Left lung (tissue), 10 donors: ENCODE measurements around the gene KIF3A. TPM values are rescaled to one million over a fixed set of nuclear protein-coding genes. Genes with fewer than 3 reads are reported as not detected.

Experiments used
- ATAC-seq: fragments of 200-7000 bp; cut with Tn5 transposase; one replicate; pipeline ENCODE4 v1.9.1; 2020; ENCODE audit warnings: moderate library complexity
- DNase-seq, 4 donors: peaks; one replicate each; pipeline ENCODE4 v3.0.0-alpha.2; 2013 to 2020
- H3K27ac ChIP-seq, 2 donors: fragments of 200-600 bp; sonication (generic) in 1 of 2; one replicate each; pipeline versions ENCODE4 v1.5.0 to v1.8.0; 2020 to 2021
- H3K27me3 ChIP-seq, 2 donors: fragments of 200-600 bp; sonication (generic) in 1 of 2; one replicate each; pipeline versions ENCODE4 v1.5.0 to v1.8.0; 2020 to 2021
- H3K36me3 ChIP-seq, 2 donors: fragments of 200-600 bp; sonication (generic) in 1 of 2; one replicate each; pipeline versions ENCODE4 v1.5.0 to v1.8.0; 2020 to 2021
- H3K4me1 ChIP-seq, 2 donors: fragments of 200-600 bp; one replicate each; pipeline ENCODE4 v1.8.0; 2021
- H3K4me3 ChIP-seq, 2 donors: fragments of 200-600 bp; sonication (generic) in 1 of 2; one replicate each; pipeline versions ENCODE4 v1.5.0 to v1.8.0; 2020 to 2021; ENCODE audit warnings: mild to moderate bottlenecking in 1 of 2
- H3K9me3 ChIP-seq, 2 donors: fragments of 200-600 bp; sonication (generic) in 1 of 2; one replicate each; pipeline versions ENCODE4 v1.5.0 to v1.8.0; 2020 to 2021
- intact Hi-C, 2 donors: fragments of 100-400 bp; cut with DNase I; formaldehyde crosslinking; loops; one replicate each; pipeline versions ENCODE4 v1.11.2 to v1.14.2; 2022
- polyA plus RNA-seq, 6 donors: library from polyadenylated mRNA; unstranded; fragments of 120-200 nt; gene quantifications; one replicate each; pipeline ENCODE4 v1.2.1, GENCODE V29; 2013; ENCODE audit not compliant: insufficient read length in 6 of 6
- total RNA-seq, 2 donors: library from RNA; stranded (reverse); fragmentation: NEBNext Ultra II Directional; extraction: Animal tissue kit (Norgen Biotek cat#: 25700); gene quantifications; one replicate each; pipeline ENCODE4 v1.2.1, GENCODE V29; 2021
- TF ChIP-seq, protein P1 (sequence below), 2 donors: fragments of 200-600 bp; sonication (generic) in 1 of 2; IDR thresholded peaks; one replicate each; pipeline versions ENCODE4 v1.5.0 to v1.8.0; 2021; ENCODE audit warnings: antibody characterized with exemption in 2 of 2
- donor health status: DM: no; HTN: yes; CAD: no.
- donor health status: DM: no; HTN: no; CAD: no.

Gene KIF3A
- total and polyA plus RNA-seq, 8 donors, result 8.9 to 30.4 (median 25.5) TPM

DNA sequence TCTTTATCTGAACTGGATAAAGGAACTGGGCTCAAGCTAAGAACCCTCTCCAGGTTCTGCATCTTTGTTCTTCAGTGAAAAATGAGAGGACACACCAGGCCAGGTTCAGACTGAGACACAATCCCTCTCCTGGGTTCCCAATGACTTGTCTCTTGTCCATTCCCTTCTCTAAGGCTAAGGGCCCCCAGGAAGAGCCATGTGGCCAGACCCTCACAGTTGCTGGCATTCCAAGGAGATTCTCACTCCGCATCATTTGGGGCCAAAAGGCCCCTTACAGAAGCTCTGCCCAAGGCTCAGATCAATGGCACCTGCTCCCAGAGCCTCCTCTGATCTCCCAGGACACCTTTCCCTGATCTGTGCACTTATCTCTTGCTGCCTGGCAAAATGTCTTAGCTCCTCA, 58.6 kb downstream of the KIF3A start:
- H3K9me3 ChIP-seq, result no peaks in the 10 kb centered on the region
- H3K4me1 ChIP-seq, result peaks cover 8 to 9% of the 10 kb centered on the region in 2 donors
- H3K4me3 ChIP-seq, result no peak overlapping the region
- ATAC-seq (no peak), DNase-seq (no peak)
- no peaks in the 10 kb centered on the region for H3K27me3 ChIP-seq
- H3K27ac ChIP-seq, result no peak overlapping the region
- H3K36me3 ChIP-seq, result no peaks in the 10 kb centered on the region
- intact Hi-C loops, result no loop called here
- TF ChIP-seq, protein P1, sequence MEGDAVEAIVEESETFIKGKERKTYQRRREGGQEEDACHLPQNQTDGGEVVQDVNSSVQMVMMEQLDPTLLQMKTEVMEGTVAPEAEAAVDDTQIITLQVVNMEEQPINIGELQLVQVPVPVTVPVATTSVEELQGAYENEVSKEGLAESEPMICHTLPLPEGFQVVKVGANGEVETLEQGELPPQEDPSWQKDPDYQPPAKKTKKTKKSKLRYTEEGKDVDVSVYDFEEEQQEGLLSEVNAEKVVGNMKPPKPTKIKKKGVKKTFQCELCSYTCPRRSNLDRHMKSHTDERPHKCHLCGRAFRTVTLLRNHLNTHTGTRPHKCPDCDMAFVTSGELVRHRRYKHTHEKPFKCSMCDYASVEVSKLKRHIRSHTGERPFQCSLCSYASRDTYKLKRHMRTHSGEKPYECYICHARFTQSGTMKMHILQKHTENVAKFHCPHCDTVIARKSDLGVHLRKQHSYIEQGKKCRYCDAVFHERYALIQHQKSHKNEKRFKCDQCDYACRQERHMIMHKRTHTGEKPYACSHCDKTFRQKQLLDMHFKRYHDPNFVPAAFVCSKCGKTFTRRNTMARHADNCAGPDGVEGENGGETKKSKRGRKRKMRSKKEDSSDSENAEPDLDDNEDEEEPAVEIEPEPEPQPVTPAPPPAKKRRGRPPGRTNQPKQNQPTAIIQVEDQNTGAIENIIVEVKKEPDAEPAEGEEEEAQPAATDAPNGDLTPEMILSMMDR (IDR thresholded peaks at IDR 0.05), result no peak

DNA sequence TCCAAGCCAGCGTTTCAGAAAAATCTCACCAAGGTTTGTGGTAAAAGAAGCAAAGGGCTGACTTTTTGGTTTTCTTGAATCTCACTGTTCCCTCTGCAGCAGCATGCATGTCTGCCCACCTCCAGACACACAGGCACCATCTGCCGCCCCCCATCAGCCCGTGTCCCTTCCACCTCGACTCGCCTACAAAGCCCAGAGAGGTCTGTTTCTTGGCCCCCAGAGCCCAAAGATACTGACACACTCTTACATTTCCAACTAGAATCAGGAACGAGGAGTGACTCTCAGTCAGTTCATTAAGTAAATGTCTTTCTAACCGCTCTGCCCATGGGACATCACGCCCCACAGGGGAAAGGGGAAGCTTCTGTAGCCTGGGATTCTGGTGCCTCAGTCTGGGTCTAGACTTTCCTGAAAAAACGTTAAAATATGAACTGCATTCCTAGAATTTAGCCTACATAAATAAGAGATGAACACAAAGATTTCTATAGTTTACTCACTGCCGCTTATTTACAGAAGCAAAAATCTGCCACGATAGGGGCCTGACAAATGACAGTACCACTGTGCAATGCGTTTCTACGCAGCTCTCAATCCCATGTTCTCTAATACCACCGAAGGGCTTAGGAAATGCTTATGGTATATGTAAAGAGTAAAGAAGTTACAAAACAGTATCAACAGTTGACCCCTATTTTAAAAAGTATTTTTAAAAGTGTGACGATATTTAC, 59.5 kb downstream of the KIF3A start:
- no peak overlapping the region for H3K4me3 ChIP-seq
- H3K9me3 ChIP-seq, result no peaks in the 10 kb centered on the region
- TF ChIP-seq, protein P1 (IDR thresholded peaks at IDR 0.05), result no peak
- no peak for DNase-seq
- peaks cover 8 to 9% of the 10 kb centered on the region in 2 donors for H3K4me1 ChIP-seq
- intact Hi-C loops, result no loop called here
- H3K27me3 ChIP-seq, result no peaks in the 10 kb centered on the region
- ATAC-seq, result no peak
- H3K27ac ChIP-seq, result no peak overlapping the region
- H3K36me3 ChIP-seq, result no peaks in the 10 kb centered on the region

DNA sequence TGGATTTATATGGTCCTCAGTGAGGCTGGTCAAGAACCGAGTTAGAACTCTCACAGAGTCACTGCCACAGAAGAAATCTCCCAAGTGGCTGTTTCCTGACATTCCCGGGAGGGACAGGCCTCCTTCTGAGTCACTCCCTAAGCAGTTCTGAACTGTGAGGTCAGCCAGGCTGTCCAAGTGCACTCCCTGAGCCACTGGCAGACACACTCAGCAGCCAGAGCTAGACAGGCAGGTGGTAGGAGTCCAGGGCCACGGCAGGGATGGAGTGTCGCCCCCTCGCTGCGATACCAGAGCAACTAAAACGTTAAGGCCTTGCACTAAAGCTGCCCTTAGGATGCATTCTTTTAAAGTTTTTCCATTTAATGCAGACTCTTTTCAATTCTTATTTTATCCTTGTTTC, 60.2 kb downstream of the KIF3A start:
- Histone ChIP-seq H3K9me3 (no peaks in the 10 kb centered on the region), H3K27ac (peak overlapping the region; percentile 40 to 47), H3K27me3 (no peaks in the 10 kb centered on the region), H3K4me1 (peaks cover 8 to 9% of the 10 kb centered on the region in 2 donors), H3K36me3 (no peaks in the 10 kb centered on the region), H3K4me3 (no peak overlapping the region)
- intact Hi-C loops, result no loop called here
- TF ChIP-seq, protein P1 (IDR thresholded peaks at IDR 0.05), result peak; percentile 11 to 21
- DNase-seq, result peak in 2 of 4 donors; percentile 83 to 85
- ATAC-seq, result peak; percentile 94

DNA sequence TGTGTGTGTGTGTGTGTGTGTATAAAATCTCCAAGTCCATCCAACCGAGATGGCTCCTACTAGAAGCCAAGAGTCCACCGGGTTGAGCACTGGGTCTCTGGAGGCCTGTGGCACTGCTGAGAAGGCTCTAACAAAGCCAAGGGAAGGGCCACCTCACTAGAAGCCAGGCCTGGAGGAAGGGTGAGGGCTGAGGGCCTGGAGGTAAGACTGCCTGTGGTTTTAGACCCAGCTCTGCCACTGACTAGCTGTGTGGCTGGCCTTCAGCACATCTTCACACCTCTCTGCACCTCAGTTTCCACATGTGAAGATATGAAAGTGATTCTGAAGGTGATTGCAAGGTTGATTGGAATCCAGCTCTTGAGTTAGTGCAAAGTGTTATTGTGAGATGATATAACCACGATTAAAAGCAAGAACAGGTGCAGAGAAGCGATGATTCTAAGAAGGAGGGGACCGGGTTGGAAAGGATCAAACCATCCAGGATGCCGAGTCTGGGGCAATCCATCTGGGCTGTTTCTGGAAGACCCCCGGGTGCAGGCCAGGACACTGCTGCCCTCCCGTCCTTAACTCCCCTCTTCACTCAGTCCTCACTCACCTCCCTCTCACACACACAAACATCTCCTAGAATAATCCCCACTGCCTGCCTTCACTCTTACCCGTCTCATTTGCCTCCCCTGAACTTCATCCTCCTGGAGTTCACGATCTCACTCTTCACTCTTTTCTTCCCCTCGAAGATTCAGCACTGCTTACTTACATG, 61.2 kb downstream of the KIF3A start:
- TF ChIP-seq, protein P1 (IDR thresholded peaks at IDR 0.05), result no peak
- DNase-seq (no peak), ATAC-seq (no peak)
- Histone ChIP-seq H3K36me3 (no peaks in the 10 kb centered on the region), H3K9me3 (no peaks in the 10 kb centered on the region), H3K4me3 (no peak overlapping the region), H3K4me1 (peaks cover 8 to 9% of the 10 kb centered on the region in 2 donors), H3K27me3 (no peaks in the 10 kb centered on the region), H3K27ac (peak overlapping the region in 1 of 2 donors; percentile 40)
- intact Hi-C loops, result no loop called here
